ENCODE measurements around the gene C6orf89.

Gene C6orf89

GRCh38 chr6:36955136-36955535 lies 69.4 kb downstream of the C6orf89 start:
- TF ChIP-seq GATA3 (IDR thresholded peaks at IDR 0.05; ENCODE audit: low read depth, low read length) (no peak), GATA2 (IDR thresholded peaks at IDR 0.05; ENCODE audit: low read depth, low read length) (no peak)

GRCh38 chr6:36955671-36956445 lies 70.1 kb downstream of the C6orf89 start:
- TF ChIP-seq GATA2 (IDR thresholded peaks at IDR 0.05; ENCODE audit: low read depth, low read length) (no peak), GATA3 (IDR thresholded peaks at IDR 0.05; ENCODE audit: low read depth, low read length) (no peak)

DNA sequence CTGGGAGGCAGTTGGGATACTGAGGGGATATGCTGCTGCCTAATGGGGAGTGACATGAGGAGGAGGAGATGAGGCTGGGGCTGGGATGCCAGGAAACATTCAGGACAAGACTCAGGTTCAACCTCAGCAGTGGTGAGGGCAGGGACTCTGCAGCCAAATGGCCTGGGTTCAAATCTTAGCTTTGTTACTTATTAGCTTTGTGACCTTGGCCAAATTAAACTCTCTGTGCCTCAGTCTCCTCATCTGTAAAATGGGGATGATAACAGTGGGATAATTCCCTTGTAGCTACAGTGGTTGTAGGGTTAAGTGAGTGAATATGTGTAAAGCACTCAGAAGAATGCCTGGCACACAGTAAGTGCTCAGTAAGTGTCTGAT lies 70.7 kb downstream of the C6orf89 start:
- TF ChIP-seq GATA3 (IDR thresholded peaks at IDR 0.05; ENCODE audit: low read depth, low read length) (no peak), GATA2 (IDR thresholded peaks at IDR 0.05; ENCODE audit: low read depth, low read length) (no peak)

DNA sequence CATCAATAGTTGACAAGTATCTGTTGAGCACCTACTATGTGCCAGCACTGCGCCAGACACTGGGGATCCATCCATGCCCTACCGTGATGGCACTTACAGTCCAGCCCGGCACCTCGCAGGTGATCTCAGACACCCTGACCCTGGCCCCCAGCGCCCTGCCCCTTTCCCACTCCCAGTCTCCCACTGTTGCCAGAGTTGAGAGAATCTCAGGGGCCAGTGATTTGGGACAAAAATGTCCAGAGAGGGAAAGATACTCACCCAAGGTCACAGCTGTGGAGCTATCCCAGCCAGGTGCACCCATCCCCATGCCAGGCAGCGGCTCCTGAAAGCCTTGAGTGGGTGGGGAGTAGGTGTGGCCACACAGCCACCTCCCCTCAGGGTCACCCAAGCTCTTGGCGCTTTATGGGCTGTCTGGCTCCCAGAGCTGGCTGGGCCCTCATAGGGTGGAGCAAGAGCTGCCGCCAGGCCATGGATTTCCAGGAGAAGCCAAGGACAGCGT lies 72.1 kb downstream of the C6orf89 start:
- TF ChIP-seq GATA3 (IDR thresholded peaks at IDR 0.05; ENCODE audit: low read depth, low read length) (no peak), GATA2 (IDR thresholded peaks at IDR 0.05; ENCODE audit: low read depth, low read length) (no peak)

DNA sequence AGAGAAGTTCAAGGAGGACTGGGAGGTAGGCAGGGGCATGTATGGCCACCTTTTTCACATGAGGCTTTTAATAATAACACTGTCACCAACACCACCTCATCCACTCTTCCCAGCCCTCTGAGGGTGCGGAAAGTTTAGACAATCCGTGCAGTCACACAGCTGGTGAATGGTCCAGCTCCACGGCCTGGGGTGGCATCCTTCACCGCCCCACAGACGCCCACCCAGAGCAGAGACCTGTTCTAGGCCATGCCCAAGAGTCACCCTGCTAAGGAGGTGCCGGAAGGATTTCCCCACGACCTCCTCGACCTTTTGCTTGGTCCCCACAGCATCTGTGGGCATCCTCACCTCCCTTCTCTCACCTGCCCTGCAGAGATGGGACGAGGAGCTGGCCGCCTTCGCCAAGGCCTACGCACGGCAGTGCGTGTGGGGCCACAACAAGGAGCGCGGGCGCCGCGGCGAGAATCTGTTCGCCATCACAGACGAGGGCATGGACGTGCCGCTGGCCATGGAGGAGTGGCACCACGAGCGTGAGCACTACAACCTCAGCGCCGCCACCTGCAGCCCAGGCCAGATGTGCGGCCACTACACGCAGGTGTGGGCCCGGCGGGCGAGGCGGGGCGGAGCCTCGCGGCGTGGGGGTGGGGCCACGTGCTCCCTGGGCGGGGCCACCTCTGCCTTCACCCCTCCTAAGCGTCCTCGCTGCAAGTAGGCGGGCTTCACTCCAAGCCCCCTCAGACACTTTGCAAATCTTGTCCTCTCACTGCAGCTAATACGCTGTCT lies 73.2 kb downstream of the C6orf89 start:
- TF ChIP-seq GATA2 (IDR thresholded peaks at IDR 0.05; ENCODE audit: low read depth, low read length) (no peak), GATA3 (IDR thresholded peaks at IDR 0.05; ENCODE audit: low read depth, low read length) (no peak)

DNA sequence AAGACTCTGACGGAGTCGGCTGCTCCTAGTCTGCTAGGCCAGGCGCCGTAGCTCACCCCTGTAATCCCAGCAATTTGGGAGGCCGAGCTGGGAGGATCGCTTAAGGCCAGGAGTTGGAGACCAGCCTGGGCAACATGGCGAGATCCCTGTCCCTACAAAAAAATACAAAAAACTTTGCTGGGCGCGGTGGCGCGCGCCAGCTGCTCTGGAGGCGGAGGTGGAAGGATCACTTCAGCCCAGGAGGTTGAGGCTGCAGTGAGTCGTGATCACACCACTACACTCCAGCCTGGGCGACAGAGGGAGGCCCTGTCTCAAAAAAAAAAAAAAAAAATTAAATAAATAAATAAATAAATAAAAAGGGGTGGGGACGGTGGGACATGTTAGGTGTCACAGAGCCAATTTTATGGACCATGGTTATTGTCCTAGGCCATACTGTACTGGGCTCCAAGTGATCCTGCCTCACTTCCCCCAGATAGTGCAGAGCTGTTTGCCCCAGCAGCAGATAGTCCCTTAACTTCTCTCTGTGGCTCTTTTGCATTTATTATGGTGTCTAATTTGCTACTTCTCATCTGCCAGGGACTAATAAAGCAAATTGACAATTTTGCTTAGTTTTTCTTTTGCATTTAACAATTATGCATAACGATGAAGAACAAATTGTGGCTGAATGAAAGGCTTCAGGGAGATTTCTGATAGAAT lies 74.0 kb downstream of the C6orf89 start:
- TF ChIP-seq GATA2 (IDR thresholded peaks at IDR 0.05; ENCODE audit: low read depth, low read length), result no peak
- TF ChIP-seq GATA3 (IDR thresholded peaks at IDR 0.05; ENCODE audit: low read depth, low read length), result no peak

DNA sequence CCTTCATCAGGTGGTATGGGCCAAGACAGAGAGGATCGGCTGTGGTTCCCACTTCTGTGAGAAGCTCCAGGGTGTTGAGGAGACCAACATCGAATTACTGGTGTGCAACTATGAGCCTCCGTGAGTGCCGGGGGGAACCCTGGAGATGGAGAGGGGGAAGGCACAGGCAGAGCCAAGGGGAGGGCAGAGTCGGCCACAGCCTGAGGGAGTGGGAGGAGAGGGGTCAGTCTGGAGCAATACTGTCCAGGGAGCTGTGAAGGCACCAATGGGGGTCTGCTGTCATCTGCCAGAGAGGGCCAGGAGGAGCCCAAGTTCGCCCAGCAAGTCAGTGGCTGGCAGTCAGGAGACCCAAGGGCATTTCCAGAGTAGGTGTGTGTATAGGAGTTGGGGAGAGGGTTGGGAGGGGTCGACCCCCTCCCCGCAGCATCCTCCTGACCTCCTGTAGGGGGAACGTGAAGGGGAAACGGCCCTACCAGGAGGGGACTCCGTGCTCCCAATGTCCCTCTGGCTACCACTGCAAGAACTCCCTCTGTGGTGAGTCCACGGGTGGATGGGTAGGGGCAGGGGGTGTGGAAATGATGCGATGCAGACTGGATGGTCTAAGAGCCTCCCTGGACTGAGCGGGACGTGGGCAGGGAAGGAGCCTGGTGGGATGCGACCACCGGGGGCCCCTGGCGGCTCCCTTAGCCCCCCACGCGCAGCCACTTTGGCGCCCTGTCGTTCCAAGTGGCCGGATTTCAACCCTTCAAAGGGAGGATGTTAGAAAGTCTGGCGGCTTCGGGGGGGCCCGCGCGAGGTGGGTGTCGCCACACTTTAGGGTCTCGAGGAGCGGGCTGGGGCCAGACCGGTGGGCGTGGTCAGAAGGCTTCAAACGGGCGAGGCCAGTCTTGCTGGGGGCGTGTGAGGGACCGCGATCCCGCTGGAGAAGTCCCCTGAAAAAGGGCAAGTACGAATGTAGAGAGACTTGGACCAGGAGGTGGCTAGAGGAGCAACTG lies 76.0 kb downstream of the C6orf89 start:
- TF ChIP-seq GATA3 (IDR thresholded peaks at IDR 0.05; ENCODE audit: low read depth, low read length), result no peak
- no peak for TF ChIP-seq GATA2 (IDR thresholded peaks at IDR 0.05; ENCODE audit: low read depth, low read length)

- TF ChIP-seq GATA3 (IDR thresholded peaks at IDR 0.05; ENCODE audit: low read depth, low read length) (no peak), GATA2 (IDR thresholded peaks at IDR 0.05; ENCODE audit: low read depth, low read length) (no peak)
These were observed 77.1 kb downstream of the C6orf89 start for GRCh38 chr6:36962874-36963273.

DNA sequence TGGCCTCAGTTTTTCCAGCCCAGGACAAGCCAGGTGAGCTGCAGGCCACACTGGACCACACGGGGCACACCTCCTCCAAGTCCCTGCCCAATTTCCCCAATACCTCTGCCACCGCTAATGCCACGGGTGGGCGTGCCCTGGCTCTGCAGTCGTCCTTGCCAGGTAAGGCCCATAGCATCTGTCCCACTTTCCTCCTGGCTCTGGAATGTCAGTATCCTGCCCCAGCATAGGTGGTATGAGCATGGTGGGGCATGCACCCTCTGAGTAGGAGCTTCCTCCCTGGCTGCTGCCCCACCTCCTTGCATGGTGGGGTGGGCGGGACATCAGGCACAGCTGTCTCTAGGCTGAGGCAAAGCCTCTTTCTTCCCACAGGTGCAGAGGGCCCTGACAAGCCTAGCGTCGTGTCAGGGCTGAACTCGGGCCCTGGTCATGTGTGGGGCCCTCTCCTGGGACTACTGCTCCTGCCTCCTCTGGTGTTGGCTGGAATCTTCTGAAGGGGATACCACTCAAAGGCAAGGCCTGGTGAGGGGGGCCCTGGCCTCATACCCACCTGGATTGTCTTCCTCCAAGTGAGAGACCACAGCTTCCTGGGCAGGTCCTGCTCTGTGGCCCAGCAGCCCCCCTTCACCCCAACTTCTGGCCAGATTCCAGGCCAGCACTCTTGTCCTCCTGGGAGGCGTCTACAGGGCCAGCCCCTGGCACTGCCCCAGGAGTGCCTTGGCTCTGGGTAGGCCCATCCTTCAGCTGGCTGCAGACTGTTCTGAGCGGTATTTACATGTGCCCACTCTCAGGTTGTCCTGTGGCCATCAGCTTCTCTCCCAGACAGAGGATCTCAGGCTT lies 77.9 kb downstream of the C6orf89 start:
- TF ChIP-seq GATA3 (IDR thresholded peaks at IDR 0.05; ENCODE audit: low read depth, low read length) (no peak), GATA2 (IDR thresholded peaks at IDR 0.05; ENCODE audit: low read depth, low read length) (no peak)

GRCh38 chr6:36964349-36964748 lies 78.6 kb downstream of the C6orf89 start:
- TF ChIP-seq GATA2 (IDR thresholded peaks at IDR 0.05; ENCODE audit: low read depth, low read length) (no peak), GATA3 (IDR thresholded peaks at IDR 0.05; ENCODE audit: low read depth, low read length) (no peak)

GRCh38 chr6:36964908-36965307 lies 79.2 kb downstream of the C6orf89 start:
- TF ChIP-seq GATA3 (IDR thresholded peaks at IDR 0.05; ENCODE audit: low read depth, low read length), result no peak
- no peak for TF ChIP-seq GATA2 (IDR thresholded peaks at IDR 0.05; ENCODE audit: low read depth, low read length)

DNA sequence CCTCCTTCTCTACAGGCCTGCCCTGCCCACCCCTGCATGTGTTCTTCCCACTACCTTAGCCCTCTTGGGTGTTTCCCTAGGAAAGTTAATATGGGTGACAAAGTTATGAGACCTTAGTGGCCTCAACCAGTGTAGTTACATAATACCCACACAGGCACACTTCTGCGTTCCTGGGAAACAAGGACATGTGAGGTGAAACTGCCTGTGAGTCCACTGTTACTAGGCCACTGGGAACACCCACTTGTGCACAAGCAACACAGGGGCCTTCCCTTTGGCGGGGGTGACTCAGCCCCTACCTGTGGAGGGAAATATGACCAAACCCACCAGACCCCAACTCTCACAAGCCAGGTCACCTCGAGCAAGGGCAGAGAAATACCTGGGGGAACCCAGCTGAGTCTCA lies 81.5 kb downstream of the C6orf89 start:
- TF ChIP-seq GATA2 (IDR thresholded peaks at IDR 0.05; ENCODE audit: low read depth, low read length) (no peak), GATA3 (IDR thresholded peaks at IDR 0.05; ENCODE audit: low read depth, low read length) (no peak)
